Measurements from ENCODE around the gene EPOP.

Gene EPOP

GRCh38 chr17:38674749-38675615 is at the start of gene EPOP:
Gene EPOP (minus strand): TSS chr17:38674957. CDS start chr17:38674495, 462 bp downstream.
- DNase-seq: peak; percentile 47

- no peak for DNase-seq
Observed at GRCh38 chr17:38721802-38722201, 47.0 kb upstream of the EPOP start.

- no peak for DNase-seq
Observed at GRCh38 chr17:38720941-38721340, 46.2 kb upstream of the EPOP start.

DNA sequence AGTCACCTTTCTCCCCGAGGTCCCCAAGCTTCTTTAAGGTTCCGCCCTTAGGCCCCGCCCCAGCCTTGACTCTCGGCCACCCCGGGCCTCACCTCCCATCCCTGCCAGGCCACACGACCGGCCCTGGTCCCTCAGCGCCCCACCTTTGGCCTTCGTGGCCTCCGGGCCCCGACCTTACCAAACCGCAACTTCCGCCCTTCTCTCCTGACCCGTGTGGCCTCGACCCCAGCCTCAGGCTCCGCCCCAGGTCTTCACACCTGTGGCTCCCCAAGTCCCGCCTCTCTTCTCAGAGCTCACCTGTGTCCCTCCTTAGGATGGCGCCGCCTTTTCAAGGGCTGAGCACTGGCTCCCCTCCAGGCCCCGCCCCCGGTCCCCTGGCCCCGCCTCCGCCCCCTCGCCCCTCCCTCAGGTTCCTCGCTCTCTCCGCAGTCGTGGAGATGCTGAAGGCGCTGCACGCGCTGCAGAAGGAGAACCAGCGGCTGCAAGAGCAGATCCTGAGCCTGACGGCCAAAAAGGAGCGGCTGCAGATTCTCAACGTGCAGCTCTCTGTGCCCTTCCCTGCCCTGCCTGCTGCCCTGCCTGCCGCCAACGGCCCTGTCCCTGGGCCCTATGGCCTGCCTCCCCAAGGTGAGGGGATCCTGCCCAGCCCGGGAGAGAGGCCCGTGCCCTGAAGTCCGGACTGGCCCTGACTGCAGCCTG is 45.3 kb upstream of the EPOP start:
- DNase-seq: no peak

- no peak for DNase-seq
Observed at GRCh38 chr17:38719289-38719942, 44.7 kb upstream of the EPOP start.

GRCh38 chr17:38717139-38717745 is 42.5 kb upstream of the EPOP start:
- DNase-seq: no peak

GRCh38 chr17:38716368-38717005 is 41.7 kb upstream of the EPOP start:
- DNase-seq: no peak

- no peak for DNase-seq
Observed at GRCh38 chr17:38715216-38715943, 40.6 kb upstream of the EPOP start.

DNA sequence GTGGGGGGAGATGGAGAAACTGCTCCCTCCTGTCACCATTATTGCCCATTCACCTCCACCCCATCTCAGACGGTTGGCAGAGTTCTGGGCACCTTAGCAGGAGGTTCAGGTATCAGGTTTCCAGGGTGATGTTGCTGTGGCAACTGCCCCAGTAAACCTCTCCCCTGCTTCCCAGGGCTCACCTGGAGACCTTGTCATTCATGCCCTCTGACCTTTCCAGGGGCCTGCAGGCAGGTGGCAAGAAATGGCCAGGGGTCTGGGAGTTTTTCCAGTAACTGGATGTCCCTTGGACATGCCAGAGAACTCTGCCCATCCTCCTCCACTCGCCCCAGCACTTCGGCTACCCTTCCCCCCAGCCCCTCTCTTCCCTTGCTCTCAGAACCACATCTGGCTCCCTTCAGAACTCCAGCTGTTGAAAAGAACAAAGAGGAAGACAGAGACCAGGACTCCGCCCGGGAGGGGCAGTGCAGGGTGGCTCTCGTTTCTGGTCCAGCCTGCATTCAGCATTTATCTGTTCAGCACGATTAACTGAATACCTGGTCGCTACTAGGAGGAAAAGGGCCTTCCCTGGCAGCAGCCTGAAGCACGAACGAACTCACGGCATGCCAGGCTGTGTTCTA is 38.8 kb upstream of the EPOP start:
- DNase-seq: no peak

- DNase-seq: no peak
Observed at GRCh38 chr17:38712593-38712992, 37.8 kb upstream of the EPOP start.

- no peak for DNase-seq
Observed at GRCh38 chr17:38711792-38712571, 37.2 kb upstream of the EPOP start.

GRCh38 chr17:38710985-38711384 is 36.2 kb upstream of the EPOP start:
- DNase-seq: no peak

GRCh38 chr17:38710604-38710962 is 35.8 kb upstream of the EPOP start:
- DNase-seq: no peak

- DNase-seq: no peak
Observed at GRCh38 chr17:38709864-38710603, 35.3 kb upstream of the EPOP start.

DNA sequence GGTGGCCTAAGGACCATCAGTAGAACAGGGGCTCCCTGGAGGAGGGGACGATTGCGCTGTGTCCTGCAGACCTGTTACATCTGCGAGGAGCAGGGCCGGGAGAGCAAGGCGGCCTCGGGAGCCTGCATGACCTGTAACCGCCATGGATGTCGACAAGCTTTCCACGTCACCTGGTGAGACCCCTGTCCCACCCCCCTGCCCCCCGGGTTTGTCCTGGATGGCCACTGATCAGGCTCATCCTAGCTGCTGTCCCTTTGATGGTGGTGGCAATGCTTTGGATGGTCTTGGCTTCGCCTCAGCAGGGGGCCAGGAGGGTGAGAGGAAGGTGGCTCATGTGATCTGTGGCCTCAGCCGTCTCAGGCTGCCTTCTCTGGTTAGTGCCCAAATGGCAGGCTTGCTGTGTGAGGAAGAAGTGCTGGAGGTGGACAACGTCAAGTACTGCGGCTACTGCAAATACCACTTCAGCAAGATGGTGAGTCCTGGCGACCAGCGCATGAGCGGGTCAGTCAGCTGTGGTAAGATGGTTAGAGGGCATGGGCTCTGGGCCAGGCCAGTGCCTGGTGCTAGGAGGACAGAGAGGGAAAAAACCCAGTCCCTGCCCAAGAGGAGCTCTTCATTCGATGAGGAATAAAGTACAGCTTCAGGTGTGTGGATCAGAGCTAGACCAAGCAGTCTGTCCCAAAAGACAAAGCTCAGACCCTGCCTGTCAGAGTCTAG is 34.5 kb upstream of the EPOP start:
- DNase-seq: no peak

DNA sequence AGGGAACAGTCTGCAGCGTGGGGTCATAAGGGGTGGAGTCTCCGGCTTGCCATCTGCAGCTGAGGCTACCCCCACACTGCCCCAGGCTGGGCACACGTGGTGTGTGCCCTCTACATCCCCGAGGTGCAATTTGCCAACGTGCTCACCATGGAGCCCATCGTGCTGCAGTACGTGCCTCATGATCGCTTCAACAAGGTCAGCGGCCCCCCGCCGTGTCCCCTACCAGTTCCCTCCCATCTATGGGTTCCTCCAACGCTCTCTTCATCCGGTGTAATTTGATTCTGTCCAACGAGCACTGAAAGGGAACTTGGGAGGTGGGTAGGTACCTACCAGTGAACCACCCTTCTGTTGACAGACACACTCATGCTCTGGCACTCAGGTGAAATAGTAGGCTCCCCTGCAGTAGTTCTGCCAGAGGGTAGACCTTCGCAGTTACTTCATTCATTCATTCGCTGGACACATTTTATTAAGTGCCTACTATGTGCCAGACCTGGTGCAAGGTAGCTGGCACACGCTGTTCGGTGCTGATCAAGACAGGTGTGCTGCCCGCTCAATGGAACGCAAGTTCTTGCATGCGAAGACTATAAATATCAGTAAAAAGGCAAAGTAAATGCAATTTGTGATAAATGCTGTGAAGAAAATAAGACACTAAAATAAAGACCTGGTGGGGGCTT is 33.1 kb upstream of the EPOP start:
- no peak for DNase-seq

- no peak for DNase-seq
Observed at GRCh38 chr17:38706505-38707216, 31.9 kb upstream of the EPOP start.
